Stimulated activated CD4-positive, alpha-beta T cell treated with anti-CD3 and anti-CD28 coated beads, Interleukin-4, amount 100 ng/mL, for 1 hour (primary cell): ENCODE measurements around the gene FGR.

Experiments used
- DNase-seq: peaks from one replicate; pipeline ENCODE4 v3.0.0-alpha.2; 2020

Gene FGR

DNA sequence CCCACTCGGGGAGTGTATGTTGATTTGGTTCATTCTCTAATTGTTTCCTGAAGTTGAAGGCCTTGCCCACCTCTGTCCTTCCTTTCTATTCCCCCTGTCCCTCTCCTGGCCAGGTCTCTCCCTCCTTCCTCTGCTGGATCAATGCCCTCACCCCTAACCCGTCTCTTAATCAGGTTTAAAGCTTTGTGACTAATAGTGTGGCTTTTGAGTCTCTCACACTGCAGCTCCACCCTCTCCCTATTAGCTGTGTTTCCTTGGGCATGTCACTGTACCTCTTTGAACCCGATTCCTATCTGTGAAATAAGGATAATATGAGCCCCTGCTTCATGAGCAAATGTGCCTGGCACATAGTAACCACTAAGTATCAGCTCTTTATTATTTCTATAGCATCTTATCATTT lies 51.5 kb downstream of the FGR start:
- DNase-seq, result no peak

DNA sequence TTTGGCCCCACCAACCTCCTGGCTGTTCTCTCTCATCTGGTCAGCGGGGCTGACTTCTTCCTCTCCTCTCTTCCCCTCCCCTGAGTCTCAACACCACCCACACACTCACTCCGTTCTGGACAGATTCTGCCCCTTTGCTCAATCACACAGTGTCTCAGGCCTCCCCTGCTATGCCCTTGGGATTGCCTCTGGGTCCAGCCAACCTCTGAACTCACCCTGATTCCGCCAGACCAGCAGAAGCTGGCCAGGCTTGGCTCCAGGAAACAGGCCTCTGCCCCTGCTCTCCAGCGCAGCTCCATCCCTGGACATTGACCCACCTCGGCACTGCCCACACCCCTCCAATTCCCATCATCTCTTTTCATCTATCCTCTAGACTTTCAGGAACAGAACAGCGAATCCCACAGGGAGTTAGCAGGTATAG lies 53.2 kb downstream of the FGR start:
- no peak for DNase-seq

DNA sequence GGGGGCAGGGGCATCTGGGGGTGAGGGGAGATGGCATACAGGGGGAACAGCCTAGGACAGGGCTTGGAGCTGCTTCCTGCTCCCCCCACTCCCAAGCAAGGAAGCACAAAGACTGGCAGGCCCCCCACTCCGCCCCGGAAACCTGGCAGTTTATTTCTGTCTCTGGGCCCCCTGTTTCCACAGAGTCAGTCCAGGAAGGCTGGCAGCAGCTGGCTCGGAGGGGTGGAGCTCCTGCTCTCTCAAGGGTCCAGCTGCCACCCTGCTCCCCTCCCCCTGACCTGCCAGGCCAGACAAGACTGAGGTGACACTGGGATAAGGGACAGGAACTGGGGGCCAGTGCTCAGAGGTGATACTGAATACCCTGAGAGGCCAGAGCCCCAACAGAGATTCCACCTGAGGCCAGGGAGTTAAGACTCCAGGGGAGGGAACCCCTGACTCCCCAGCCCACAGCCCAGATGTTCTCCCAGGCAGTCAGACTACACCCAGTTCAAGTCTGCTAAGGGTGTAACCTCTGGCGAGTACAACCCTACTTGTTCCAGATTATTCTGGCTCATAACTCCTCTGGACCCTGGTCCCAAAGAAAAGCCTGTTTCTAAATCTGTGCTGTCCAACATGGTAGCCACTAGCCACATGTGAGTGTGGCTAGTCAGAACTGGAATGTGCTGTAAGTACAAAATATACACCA lies 57.3 kb downstream of the FGR start:
- no peak for DNase-seq

DNA sequence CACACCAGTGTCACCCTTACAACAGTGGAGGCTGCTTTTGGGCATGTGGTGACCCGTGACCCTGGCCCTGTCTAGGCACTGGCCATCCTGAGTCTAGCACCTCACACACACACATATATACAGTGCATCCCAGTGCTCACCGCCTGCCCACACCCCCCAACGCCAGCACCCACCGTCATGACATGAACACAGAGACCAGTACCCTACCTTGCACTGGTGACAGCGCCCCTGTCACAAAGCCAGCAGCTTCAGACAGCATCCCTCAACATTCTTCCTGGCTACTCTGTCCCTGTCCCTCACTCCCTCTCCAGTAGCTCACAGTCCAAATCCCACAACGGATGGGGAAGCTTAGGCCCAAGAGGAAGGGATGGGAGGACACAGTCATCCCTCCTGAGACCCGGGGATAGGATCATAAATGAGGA lies 58.2 kb downstream of the FGR start:
- DNase-seq, result no peak

DNA sequence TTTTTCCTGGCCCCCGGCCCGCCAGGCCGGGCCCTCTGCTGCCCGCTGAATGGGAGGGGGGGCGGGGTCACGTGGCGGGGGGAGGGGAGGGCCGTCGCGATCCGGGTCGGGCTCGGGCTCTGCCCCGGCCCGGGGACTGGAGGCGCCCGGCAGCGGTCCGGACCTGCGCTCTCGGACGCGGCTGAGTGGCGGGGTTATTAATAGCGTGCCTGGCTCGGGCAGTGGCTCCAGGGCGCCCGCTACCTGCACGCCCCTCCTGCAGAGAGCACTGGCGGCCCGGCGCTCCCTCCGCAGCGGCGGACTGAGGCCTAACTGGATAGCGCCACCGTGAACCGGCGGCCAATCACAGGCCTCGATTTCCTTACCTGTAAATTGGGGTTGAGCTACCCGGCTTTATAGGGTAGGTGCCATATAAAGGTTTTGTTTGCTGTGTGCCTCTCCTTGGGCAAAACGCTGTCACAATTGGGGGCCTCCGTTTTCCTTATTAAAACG lies 59.1 kb downstream of the FGR start:
- no peak for DNase-seq

DNA sequence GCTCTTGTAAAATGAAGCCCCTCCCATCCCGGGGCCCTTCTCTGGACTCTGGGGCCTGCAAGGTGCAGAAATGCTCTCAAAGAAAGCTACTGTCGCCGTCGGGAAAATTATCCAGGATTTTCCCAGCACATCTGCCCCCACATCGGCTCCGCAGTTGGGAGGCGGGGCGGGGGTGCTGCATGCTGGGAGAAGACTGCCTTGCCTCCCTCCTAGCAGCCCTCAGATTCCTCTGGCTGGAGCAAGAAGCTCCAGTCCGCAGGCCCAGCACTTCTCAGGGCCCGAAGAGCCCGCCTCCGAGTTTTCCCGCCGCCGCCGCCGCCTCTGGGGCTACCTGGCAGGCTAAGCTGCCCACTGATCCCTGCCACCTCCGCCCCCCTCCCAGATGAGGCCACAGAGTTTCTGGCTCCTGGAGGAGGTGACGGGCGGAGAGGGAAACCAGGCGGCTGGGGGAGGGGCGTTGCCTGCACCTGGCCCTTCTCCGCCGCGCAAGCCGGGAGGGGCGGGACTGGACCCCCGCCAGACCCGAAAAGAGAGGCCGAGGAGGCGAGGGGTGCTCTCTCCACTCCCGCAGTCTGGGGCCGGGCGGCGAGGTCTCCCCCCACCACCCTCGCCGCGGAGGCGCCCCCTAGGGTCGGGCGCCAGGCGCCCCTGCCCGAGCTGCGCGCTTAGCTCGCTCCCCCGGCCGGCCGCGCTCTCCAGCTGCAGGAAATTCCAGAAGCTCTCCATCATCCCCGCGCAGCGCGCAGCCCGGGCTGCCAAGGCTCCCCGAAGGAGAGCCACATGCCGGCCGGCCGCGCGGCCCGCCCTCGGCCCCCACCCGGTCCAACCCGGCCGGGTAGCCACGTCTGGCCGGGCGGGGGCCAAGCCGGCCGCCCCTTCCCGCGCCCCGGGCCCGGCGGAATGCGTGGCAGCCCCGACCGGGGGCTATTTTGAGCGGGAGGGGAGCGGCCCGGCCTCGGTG lies 59.8 kb downstream of the FGR start:
- DNase-seq, result no peak

DNA sequence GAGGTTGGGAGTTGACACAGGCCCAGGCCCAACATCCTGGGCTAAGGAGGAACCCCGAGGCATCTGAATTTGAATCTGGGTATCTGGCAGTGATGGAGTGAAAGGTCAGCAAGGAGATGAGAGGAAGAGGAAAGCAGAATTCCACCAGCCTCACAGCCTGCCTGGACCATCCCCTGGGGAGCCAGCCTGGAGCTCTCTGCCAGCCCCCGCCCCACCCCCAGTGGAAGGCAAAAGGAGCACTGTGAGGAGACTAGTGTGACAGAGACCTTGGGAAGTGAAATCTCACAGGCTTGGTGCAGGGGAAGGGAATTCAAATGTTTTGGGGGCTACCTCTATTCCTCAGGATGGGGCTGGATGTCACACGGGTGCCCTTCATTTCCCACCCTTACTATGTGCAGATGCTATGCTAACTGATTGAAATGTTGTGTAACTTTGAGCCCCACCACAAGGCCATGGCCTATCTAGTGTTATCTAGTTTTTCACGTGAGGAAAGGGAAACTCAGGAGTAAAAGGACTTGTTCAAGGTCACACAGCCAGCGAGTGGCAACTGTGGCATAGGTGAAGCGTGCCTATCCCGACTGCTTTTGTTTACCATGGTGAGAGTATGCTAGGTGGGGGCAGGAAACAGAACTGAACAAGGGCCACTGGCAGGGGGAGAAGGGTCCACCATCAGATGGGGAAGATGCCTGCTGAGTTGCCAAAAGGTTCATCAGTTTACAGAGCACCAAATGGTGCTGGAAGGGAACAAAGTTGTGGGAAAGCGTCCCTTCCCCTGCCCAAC lies 60.8 kb downstream of the FGR start:
- DNase-seq, result no peak

DNA sequence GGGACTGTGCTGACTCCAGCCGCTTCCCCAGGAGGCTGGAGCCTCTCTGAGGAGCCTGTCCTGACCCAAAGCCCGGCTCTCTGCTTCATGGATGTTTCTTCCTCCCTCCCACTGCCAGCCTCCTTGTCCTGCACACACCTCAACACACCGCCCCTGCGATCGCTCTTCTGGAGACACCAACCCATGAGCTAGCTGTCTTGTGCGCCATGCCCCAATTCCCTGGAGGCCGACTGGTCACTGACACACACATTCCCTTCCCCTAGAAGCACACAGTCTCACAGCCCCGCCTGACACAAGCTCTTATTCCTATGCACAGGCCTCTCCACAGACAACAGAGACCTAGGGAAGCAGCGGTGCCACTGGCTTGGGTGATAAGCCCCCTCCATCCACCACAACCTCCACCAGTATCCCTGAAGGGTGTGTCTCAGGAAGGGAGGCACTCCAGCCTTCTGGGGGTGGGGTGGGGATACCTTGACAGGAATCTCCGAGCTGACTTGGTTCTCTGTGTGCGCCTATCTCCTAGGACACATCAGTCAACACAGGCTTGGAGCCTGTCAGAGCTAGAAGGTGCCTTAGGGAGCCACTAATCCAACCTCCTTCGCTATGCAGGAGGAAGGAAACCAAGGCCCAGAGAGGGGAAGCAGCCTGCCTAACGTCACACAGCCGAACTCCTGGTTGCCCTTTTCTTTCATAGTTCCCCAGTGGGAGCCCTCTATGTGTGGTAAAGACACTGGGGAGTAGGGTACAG lies 62.1 kb downstream of the FGR start:
- DNase-seq, result no peak

DNA sequence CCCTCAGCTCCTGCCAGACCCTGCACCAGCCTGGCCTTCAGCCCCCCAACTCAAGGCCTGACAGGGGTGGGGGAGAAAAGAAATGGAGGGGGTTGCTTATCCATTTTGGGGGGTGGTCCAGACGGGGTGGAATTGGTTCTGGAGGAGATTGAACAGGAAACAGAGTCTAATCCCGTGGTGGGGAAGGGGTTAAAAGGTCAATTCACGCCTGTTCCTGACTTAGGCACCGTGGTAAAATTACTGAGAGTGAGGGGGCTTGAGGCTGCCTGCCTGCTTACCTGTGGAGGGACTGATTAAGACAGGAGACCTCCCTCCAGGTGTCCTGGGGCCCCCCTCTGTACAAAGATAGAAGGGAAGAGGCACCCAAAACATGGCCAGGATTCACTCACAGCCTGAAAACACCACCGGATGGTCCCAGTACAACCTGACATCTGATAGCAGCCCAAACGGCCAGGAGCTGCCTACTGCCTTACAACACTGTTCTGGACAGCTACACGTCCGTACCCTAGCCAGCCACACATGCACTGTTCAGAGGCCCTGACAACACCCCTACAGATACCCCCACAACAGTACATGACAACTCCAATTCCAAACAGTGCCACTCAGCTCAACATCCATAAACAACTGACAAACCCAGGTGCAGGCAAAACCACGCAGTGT lies 62.8 kb downstream of the FGR start:
- DNase-seq, result no peak

DNA sequence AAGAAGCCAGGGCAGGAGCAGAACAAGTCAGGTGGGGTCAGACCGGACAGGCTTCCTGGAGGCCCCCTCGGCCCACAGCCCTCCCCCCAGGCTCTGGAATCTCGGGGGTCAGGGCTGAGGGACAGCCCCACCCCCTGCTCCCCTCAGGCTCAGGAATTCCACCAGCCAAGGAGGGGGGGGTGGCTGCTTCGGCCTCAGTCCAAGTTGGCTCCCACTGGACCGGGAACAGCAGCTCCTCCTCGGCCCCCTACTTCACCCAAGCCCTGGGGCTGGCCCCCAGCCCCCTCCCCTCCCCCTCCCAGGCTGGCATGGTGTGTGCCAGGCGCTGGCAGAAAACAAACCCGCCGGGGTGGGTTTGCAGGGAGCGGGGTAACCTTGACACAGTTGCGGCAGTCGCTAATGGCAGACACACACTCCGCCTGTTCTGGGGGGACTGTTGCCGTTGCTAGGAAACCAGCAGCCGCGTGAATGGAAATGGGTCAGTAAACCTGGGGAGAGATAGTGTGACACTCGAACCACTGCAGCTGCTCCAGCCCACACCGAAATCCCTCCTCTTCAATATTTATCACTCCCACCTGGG lies 63.5 kb downstream of the FGR start:
- DNase-seq, result no peak

DNA sequence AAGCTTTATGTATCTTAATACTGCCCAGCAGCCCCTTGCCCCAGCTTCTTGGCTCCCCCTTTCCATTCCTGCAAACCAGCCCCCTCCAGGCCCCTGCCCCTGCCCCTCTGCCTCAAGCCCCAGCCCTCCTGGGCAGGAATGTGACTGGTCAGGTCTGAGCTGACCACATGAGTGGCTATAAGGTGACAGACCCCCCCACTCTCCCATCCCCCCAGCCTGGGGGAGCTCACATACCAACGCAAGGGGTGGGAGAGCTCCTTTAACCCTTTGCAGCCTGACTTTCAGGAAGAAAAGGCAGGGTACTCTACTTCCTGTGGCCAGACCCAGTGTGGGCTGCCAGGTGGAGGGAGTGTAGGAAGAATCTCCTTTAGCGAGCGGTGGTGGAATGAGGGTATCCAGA lies 64.2 kb downstream of the FGR start:
- DNase-seq, result no peak

DNA sequence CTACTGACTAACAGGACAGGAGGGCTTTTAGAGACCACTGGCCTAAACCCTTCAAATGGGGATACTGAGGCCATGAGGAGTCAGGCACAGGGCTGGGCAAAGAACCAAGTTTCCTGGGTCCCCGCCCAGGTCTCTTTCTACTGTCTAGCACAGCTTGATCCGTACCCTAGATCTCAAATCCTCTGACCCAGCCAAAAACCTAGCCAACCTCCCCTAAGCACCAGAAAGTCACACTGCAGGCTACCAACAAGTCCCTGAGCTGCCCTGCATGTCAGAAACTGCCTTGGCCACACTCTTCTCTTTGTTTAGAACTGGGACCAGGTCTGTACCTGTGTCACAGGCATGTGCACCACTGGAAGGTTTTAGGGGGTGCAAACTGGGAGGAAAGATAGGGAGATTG lies 64.6 kb downstream of the FGR start:
- no peak for DNase-seq

DNA sequence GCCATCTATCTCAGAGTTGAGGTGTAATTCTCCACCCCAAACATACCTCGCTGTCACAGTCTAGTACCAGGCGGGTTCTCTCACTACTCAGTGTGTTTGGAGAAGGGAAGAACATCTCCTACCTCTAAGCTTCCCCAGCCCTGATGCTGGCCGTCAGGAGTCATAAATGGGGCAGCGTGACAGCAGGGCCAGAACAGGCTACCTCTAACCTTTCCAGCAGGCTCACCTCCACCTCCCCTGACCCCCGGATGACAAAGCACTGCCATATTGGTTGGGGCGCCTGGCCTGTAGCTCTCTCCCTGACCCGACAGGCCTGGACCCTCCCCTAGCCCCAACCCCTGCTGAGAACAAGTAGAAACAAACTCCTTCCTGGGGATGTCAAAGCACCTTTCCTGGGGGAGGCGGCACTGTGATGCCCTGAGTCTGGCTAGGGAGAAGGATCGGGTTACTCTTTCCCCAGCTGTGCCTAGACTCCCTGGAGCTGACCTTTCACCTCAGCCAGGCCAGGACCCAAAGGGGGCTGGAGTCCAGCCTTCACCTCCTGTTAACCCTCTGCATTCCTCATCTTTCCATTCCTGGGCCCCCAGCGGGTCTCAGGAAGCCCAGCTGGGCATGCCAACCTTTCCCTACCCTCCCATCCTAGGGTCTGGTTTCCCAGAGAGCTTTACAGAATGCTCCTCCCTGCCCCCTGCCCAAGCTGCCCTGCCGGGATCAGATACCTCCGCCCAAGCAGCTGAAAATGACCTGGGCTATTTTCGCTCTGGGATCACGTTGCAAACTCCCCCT lies 65.3 kb downstream of the FGR start:
- DNase-seq, result no peak

DNA sequence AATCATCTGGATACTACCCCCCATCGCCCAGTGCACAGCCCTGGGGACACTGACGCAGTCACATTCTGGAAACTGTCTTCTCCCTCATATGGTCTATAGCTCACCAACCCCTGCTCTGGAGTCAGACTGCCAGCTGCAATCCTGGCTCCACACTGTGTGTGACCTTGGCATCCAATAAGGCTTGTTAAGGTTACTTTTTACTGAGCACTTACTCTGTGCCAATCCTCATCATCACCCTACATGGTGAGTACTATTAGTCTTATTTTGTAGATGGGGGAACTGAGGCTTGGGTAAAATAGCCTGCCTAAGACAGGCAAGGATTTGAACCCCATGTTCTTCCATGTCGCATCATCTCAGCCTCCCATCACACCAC lies 65.9 kb downstream of the FGR start:
- DNase-seq, result no peak

DNA sequence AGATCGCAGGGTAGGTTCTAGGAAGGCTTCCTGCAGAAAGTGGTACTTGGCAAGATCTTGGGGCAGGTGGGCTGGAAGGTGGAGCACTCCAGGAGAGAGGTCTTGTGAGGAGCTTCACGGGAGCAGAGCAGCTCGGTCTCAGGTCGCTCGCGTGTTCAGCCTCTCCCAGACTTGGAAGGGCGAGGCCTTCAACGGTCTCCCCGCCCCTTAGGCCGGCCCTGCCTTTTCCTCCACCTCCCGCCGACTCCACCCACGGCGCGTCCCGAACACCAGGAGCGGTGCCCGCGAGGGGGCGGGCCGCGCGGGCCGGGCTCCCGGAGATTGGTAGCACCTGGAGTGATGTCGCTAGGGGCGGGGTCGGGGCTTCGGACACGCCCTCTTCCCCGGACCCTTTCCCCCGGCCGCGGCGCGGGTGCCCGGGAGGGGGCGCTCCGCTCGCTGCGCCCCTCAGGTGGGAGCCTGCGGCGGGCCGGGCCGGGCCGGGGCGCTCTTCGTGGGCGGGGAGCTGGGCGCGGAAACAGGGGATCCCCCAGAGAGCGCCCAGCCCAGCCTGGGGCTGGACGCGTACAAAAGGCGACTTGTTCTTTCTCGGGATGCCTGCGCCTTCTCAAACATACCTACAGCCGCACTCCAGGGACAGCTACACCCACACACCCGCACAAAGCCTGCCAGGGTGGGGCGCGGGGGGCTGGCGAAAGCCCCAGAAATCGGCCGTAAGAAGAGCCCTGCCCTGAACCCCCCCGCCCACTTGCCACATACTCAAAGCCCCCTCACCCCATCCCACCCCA lies 66.5 kb downstream of the FGR start:
- DNase-seq, result peak; percentile 89

DNA sequence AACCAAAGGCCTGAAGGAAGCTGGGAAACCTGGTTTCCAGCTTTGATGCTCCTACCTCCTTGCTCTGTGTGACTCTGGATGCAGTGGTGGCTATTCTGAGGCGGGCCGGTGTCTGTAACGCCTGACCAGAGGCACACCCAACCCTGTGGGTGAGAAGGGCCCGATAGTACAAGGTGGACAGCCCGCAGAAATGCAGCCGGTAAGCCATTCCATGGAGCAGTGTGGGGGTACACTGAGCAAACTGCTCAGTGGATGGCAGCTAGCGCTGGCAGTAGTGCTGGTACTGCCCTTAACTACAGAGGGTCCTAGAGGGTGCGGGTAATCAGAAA lies 67.0 kb downstream of the FGR start:
- DNase-seq, result no peak

DNA sequence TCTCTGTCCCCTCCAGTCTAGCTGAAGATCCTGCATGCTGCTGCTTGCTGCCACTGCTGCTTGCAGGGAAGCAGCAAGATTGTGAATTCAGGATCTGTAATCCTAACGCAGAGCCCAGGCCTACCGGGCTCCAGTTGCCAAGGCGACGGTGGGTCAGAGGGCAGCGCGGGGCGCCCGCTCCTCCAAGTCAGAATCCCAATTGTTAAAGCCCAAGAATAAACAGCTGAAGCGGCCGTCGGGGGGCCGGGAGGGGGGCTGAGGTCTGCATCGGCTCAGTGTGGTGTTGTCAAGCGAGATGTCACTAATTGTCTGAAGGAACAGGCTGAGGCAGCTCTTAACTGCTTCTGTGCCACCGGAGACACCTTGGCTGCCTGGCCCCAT lies 67.8 kb downstream of the FGR start:
- no peak for DNase-seq

DNA sequence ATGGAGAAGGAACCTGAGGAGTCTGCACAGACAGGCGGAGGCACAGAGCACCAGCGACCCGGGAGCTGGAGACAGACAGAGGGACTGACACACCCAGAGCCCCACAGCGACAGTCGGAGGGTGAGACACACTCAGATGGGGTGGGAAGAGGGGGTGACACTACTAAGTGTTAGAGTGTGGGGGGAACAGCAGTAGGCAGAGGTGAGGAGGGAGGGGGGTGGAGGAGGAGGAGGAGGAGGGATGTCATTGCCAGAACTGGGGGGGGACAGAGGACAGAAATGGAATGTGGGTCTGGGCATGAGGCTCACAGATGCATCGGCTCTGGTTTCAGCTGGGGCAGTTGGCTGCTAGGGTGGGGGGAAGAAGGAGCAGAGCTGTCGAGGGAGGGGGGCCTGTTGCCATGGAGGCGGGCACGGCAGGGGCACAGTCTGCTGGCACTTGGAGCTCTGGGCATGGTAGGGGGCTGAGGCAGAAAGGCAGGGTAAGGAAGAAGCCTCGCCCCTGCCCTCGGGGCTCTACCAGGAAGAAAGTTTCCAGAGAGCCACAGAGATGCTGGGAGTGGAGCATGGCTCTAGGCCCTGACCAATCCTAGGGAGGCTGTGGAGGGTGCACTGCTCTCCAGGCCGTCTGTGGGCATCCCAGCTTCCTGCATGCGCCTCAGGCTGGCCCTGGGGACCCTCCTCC lies 68.4 kb downstream of the FGR start:
- no peak for DNase-seq
